ENCODE results near the gene CBX8.

The CBX8 gene

DNA sequence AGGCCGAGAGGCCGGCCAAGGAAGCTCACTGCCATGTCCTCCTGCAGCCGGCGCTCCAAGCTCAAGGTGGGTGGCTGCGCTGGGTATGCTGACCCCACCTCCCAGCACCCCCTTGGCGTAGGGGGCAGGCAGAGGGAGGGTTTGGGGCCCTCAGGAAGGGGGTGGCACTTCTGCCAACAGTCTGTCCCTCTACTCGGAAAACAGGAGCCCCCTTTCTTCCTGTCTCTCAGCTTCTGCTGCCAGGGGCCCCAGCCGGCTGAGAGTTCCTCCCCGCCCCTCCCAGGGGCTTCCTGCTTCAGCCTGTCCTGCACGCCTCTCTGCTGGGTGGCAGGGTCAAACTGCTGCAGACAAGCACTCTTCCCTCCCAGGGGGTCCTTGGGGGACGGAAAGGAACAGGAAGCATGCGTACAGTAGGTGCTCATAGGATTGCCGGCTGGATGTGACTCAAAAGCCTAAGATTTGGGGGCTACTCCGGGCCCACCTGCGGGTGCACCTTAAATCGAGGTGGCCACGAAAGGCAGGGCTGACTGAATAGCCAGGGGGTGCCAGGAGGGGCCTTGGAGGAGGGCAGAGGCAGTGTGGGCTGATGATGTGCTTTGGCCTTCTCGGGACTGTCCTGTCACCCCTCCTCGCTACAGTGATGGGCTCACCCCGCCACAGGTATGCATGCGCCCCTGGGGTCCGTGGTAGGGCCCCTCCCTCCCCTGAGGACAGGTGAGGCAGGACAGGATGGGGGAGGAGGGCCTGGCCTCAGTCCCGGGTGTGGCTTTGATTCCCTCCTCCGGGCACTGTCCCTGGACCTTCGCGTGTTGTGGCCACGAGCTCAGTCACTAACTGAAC lies 14.9 kb downstream of the CBX8 start:
- ChIA-PET CTCF (no interaction called here), POLR2A (no interaction called here)
- no peak for DNase-seq (ENCODE audit: extremely low spot score)
- TF ChIP-seq, protein P1, sequence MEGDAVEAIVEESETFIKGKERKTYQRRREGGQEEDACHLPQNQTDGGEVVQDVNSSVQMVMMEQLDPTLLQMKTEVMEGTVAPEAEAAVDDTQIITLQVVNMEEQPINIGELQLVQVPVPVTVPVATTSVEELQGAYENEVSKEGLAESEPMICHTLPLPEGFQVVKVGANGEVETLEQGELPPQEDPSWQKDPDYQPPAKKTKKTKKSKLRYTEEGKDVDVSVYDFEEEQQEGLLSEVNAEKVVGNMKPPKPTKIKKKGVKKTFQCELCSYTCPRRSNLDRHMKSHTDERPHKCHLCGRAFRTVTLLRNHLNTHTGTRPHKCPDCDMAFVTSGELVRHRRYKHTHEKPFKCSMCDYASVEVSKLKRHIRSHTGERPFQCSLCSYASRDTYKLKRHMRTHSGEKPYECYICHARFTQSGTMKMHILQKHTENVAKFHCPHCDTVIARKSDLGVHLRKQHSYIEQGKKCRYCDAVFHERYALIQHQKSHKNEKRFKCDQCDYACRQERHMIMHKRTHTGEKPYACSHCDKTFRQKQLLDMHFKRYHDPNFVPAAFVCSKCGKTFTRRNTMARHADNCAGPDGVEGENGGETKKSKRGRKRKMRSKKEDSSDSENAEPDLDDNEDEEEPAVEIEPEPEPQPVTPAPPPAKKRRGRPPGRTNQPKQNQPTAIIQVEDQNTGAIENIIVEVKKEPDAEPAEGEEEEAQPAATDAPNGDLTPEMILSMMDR (IDR thresholded peaks at IDR 0.05; ENCODE audit: control extremely low read depth, extremely low read depth, low read depth, missing control alignments), result no peak

DNA sequence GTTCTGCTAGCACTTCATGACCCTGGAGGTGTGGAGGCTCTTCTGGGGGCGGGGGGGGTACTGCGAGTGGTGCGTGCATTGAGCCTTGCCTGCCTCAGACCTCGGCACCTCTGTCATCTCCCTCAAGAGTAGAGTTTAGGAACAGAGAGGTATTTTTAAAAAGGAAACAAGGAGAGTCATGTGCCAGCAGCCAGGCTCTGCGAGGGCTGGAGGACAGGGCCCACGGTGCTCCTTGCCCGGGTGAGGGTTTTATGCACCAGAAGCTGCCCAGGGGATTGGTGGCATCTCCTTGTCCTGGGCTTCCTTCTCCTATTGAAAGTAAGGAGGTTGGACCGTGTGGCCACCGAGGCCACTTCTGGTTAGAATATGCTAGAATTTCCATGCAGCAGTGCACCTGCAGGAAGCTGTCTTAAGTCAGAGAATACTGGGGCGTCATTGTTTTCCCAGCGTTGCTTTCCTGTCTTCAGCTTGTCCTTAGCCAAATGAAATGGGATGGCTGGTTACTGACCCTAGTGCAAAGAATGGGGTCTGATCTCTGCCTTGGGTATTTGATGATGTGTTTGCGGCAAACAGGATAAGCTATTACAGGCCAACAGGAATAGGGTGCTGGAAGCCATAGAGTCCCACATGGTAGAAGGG lies 15.7 kb downstream of the CBX8 start:
- ChIA-PET POLR2A (no interaction called here), CTCF (interaction anchor here (0.9 kb wide), 1 partner anchor 8 kb away, joined by 3 read pairs; no protein-coding TSS in a partner anchor)
- TF ChIP-seq, protein P1 (IDR thresholded peaks at IDR 0.05; ENCODE audit: control extremely low read depth, extremely low read depth, low read depth, missing control alignments), result no peak

DNA sequence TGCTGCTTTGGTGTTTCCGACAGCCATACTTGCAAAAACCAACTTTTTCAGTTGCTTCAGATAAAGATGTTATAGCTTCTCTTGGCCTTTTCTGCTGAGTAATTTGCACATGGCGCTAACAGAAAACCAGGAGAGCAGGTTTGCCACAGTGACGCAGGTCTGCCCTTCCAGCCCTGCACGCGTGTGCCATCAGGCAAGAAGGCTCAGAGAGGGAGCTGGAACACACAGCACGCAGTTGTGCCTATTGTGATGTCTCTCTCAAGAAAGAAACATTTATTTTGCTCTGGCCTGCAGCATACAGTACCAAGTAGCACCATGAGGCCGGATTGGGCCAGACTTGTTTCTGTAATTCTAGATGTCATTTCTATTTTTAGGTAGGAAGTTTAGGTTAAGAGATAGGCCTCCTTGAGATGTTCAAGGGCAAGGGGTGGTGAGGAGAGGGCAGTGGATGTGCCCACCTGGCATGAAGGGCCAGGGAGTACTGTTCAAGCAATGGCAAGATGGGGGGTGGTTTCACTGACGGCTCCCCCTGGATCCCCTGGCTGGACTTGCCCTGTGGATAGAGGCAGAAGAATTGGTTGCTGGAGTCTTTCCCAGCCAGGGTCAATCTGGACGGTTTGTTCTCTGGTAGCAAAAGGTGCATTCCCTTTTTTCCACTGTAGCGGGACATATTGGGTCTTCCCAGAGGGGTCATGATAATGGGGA lies 17.1 kb downstream of the CBX8 start:
- DNase-seq (ENCODE audit: extremely low spot score), result no peak
- TF ChIP-seq, protein P1 (IDR thresholded peaks at IDR 0.05; ENCODE audit: control extremely low read depth, extremely low read depth, low read depth, missing control alignments), result no peak
- CTCF ChIA-PET, result interaction anchor here (0.7 kb wide), 1 partner anchor 9 kb away, joined by 3 read pairs; no protein-coding TSS in a partner anchor
- POLR2A ChIA-PET, result no interaction called here

More for the DNA sequence above, 15.7 kb downstream of the CBX8 start:
- no peak for DNase-seq (ENCODE audit: extremely low spot score)

DNA sequence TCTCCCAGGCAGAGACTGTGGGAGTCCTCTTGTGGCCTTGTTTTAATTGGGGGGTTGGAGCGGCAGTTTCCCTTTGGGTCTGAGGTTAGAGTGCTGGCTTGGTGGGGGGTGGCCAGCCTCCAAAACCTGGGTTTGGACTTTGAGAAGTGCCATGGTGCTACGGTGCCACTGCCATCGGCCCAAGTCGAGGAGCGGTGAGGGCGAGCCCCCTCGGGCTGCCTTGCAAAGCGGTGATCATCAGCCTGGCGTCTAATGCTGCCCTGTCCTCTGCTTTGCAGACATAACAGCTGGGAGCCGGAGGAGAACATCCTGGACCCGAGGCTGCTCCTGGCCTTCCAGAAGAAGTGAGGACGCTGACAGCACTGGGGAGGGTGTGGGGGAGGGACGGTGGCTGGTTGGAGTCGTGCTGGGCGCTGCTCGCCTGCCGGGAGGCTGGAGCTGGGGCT lies 17.8 kb downstream of the CBX8 start:
- CTCF ChIA-PET, result interaction anchor here (0.7 to 1.2 kb wide), 3 partner anchors 10 to 32 kb away, joined by 3 to 4 read pairs (median 3); partner anchors contain the start of gene CBX8
- TF ChIP-seq, protein P1 (IDR thresholded peaks at IDR 0.05; ENCODE audit: control extremely low read depth, extremely low read depth, low read depth, missing control alignments), result no peak
- POLR2A ChIA-PET, result no interaction called here
- DNase-seq (ENCODE audit: extremely low spot score), result no peak

DNA sequence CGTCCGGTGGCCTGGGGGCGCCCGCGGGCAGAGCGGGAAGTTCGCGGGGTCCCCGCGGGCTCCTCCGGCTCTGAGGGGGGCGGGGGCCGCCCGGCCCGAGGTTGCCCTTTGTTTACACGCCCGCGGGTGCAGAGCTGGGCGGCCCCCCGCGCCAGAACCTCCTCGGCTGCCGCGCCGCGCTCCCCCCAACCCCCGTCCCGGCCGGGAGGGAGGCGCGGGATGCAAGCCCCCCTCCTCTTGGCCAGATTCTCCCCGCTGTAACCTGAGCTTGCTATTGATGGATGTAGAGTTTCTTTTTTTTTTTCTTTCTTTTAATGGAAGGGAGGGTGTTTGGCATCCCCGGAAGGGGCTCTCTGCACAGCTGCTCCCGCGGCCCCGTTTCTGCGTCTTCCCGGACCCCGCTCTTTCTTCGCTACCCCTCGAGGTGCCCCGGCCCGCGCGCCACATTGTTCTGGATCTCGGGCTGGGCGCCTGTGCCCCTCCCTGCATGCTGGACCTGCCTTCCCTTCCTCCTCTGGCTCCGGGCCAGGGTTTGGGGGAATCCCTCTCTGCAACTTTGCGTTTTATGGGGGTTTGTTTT lies 18.3 kb downstream of the CBX8 start:
- CTCF ChIA-PET, result interaction anchor here (0.7 to 1.3 kb wide), 5 partner anchors 11 to 323 kb away, joined by 3 to 4 read pairs (median 3); partner anchors contain the start of genes CBX4, CBX8 and GAA
- POLR2A ChIA-PET, result no interaction called here
- TF ChIP-seq, protein P1 (IDR thresholded peaks at IDR 0.05; ENCODE audit: control extremely low read depth, extremely low read depth, low read depth, missing control alignments), result no peak

More for the DNA sequence above, 18.3 kb downstream of the CBX8 start:
- DNase-seq (ENCODE audit: extremely low spot score), result peak; percentile 41

Measured in GM10248 (cell line).